ENCODE measurements around the gene PNMA8C.
"Not testable (repeated sequence)": the region's sequence is repeated elsewhere in the genome, so short reads cannot be mapped to it uniquely, and the experiment has no call there.

PNMA8C gene

GRCh38 chr19:46388311-46389095 is 40.2 kb downstream of the PNMA8C start:
- DNase-seq: no peak

- DNase-seq: no peak
Measured at GRCh38 chr19:46387713-46388130, 41.0 kb downstream of the PNMA8C start.

- no peak for DNase-seq
Measured at GRCh38 chr19:46386996-46387712, 41.6 kb downstream of the PNMA8C start.

GRCh38 chr19:46386151-46386550 is 42.6 kb downstream of the PNMA8C start:
- no peak for DNase-seq

- DNase-seq: no peak
Measured at GRCh38 chr19:46385636-46386035, 43.1 kb downstream of the PNMA8C start.

- no peak for DNase-seq
Measured at GRCh38 chr19:46384396-46384795, 44.3 kb downstream of the PNMA8C start.

- no peak for DNase-seq
Measured at GRCh38 chr19:46383846-46384245, 44.9 kb downstream of the PNMA8C start.

- DNase-seq: no peak
Measured at GRCh38 chr19:46383171-46383815, 45.4 kb downstream of the PNMA8C start.

- DNase-seq: no peak
Measured at GRCh38 chr19:46381756-46382345, 46.9 kb downstream of the PNMA8C start.

GRCh38 chr19:46381346-46381745 is 47.4 kb downstream of the PNMA8C start:
- no peak for DNase-seq

- no peak for DNase-seq
Measured at GRCh38 chr19:46380690-46381089, 48.0 kb downstream of the PNMA8C start.

GRCh38 chr19:46378268-46378667 is 50.5 kb downstream of the PNMA8C start:
- DNase-seq: peak; percentile 76

GRCh38 chr19:46376241-46377153 is 52.2 kb downstream of the PNMA8C start:
- DNase-seq: no peak

- DNase-seq: not testable (repeated sequence)
Measured at GRCh38 chr19:46375476-46376067, 53.2 kb downstream of the PNMA8C start.
